Dermis blood vessel endothelial cell (primary cell): ENCODE measurements around the gene ACMSD. TPM values are rescaled to one million over a fixed set of nuclear protein-coding genes. Genes with fewer than 3 reads are reported as not detected.

Experiments used
- DNase-seq: peaks from one replicate; pipeline ENCODE4 v3.0.0; 2010
- total RNA-seq: library from RNA; depleted of rRNA; stranded (reverse); fragments of >200 nt; gene quantifications from 2 replicates; pipeline ENCODE4 v1.2.3, GENCODE V29; 2014

Gene ACMSD
- total RNA-seq, 1 donor from 2014 or later, result 0.34 TPM

DNA sequence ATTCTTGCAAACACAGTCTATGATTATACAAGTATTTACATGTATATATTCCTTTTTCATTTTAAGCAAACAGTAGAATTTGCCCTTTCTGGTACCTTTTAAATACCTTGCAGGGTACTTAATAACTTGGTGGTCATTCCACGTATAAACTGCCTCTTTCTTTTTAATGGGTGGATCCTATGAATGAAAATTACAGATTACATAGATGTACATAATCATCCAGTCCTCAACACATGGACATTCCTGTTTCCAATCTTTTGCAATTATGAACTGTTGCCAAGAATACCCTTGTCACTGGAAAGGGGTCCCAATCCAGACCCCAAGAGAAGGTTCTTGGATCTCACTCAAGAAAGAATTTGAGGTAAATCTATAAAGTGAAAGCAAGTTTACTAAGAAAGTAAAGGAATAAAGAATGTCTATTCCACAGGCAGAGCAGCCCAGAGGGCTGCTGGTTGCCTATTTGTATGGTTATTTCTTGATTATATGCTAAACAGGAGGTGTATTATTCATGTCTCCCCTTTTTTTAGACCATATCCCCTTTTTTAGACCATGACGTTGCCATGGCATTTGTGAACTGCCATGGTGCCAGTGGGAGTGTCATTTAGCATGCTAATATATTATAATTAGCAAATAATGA, 72.5 kb downstream of the ACMSD start:
- DNase-seq, result no peak

DNA sequence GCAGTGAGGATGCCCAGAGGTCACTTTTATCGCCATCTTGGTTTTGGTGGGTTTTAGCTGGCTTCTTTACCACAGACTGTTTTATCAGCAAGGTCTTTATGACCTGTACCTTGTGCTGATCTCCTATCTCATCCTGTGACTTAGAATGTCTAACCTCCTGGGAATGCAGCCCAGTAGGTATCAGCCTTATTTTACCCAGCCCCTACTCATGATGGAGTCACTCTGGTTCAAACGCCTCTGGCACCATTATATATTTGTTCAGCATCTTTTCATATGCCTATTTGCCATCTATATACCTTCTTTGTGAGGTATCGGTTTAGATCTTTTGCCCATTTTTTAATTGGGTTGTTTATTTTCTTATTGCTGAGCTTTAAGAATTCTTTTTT, 73.0 kb downstream of the ACMSD start:
- no peak for DNase-seq

DNA sequence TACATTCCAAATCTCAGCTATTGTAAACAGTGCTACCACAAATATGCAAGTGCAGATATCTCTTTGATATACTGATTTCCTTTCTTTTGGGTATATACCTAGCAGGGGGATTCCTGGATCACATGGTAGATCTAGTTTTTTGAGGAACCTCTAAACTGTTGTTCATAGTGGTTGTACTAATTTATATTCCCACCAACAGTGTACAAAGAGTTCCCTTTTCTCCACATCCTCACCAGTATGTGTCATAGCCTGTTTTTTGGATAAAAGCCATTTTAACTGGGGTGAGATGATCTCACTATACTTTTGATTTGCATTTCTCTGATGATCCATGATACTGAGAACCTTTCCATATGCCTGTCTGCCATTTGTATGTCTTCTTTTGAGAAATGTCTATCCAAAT, 73.9 kb downstream of the ACMSD start:
- peak; percentile 18 for DNase-seq

DNA sequence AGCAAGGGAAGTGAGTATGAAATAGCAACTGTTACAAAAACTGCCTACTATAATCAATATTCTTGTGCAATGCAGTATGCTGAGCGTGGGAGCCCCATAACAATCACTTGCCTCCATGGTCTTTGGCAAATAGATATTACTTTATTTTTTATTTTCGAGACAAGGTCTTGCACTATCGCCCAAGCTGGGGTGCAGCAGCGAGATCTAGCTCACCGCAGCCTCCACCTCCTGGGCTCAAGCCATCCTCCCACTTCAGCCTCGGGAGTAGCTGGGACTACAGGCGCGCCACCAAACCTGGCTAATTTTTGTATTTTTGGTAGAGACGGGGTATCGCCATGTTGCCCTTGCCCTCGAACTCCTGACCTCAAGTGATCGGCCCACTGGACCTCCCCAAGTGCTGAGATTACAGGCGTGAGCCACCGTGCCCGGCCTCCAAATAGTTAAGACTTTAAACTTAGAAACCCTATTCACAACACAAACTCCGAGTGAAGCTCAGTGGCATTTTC, 79.0 kb downstream of the ACMSD start:
- no peak for DNase-seq

DNA sequence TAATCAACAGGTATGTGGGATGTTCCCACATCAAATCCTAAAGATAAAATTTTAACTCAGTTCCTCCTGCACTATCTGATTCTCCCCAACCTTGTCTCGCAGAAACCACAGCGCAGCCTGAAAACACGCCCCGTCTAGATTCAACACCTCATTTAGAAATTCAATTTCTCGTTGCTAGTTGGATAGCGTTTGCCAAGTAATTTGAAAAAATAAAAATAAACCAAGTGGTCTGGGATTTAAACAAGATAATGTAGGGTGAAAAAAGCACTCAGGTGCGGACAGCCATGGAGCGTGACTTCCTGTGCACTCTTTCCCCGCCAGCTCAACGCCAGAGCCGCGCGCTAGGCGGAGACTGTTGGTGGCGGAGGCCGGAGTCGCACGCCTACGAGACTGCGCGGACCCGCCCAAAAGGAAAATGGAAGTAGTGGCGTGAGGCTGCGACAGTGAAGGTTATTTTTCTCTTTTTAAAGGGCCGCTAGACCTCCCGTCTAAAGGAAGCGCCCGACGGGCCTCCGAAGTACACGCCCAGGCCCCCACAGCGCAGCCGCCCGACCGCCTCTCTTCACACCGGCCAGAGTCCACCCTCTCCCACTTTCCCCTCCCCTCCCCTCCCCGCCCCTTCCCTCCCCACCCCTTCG, 79.6 kb downstream of the ACMSD start:
- DNase-seq, result no peak

DNA sequence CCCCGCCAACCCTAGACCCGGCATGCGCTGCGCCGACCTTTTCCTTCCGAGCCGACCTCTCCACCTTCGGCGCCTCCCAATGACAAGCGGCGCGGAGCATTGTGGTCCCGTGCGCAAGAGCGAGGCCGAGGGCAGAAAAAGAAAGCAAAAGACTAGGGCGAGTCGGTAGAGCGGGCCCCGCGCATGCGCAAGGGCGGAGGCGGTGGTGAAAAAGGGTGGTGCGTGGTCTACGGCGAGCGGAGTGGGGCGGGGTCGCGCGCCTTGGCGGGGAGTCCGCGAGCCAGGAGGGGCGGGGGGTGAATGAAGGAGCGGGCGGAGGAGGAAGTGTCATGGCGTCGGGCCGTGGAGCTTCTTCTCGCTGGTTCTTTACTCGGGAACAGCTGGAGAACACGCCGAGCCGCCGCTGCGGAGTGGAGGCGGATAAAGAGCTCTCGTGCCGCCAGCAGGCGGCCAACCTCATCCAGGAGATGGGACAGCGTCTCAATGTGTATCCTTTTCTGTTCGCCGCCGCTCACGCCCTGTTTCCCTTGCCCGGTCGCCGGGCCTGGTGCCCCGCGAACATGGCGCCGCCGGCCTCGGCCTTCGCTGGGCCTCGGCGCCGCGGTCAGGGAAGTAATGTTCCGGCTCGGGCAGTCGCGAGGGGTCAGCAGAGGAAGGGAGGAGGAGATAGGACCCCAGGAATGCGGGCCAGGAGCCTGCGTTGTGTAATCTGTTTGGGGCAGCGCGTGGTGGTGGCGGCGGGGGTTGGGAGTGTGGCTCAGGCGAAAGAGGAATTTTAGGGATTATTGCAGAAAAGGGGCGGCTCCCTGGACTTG, 80.3 kb downstream of the ACMSD start, which contains the start of gene CCNT2:
Gene CCNT2, plus strand, starts transcription at position 297 of the 815 bp plus-strand sequence. Its CDS starts 33 bp downstream, at position 330.
- peak; percentile 99 for DNase-seq

DNA sequence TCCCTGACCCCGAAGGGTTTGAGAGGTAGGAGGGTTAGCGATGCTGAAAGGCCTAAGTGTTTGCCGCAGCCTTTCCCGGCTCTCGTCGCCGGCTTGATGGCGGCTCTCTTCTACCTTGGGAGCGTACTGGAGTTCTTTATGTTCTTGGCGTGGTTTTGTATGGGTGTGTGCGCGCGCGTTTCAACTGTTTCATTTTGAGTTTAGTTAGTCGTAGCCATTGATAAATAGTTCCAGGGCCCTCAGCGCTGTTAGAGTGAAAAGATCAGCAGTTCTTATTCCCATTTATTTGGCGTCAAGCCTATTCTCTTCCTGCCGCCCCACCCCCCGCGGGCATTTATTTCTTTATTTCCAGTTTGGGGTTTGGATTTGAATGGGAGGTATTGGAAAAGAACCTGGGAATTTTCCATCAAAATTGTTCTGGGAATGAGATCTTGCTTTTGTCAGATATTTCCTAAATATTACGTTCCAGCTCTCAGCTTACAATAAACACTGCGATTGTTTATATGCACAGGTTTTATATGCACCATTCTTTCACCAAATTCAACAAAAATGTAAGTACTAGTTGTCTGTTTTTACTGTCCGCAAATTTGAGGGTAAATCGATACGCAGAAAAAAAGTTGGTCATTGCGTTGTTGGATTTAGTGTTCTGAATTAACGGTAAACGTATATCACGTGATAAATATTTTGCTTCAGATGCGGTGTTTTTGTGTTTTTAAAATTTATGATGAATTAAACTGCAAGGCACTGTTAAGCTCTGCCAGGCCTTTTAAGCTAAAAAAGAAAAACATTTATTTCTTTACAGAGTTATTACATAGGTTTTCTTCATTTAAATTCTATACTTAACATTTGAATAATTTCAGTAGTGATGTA, 81.2 kb downstream of the ACMSD start:
- peak; percentile 48 for DNase-seq

DNA sequence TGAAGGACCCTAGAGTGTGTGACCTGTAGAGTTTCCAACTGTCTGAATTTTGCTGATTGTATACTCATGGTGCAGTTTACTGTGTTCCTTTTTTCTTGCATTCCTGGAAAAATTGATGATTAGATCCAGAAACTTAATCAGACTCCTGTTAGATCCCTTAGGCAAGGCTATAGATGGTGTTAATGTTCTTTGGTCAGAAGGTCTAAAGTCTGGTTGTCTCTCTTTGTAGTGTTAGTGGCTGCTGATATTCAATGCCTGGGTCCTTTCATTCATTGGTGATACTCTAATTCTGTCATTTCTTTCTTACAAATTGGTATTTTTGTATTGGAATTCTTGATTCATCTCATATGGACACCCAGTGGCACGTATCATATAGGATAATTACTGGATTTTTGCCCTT, 86.5 kb downstream of the ACMSD start:
- no peak for DNase-seq

DNA sequence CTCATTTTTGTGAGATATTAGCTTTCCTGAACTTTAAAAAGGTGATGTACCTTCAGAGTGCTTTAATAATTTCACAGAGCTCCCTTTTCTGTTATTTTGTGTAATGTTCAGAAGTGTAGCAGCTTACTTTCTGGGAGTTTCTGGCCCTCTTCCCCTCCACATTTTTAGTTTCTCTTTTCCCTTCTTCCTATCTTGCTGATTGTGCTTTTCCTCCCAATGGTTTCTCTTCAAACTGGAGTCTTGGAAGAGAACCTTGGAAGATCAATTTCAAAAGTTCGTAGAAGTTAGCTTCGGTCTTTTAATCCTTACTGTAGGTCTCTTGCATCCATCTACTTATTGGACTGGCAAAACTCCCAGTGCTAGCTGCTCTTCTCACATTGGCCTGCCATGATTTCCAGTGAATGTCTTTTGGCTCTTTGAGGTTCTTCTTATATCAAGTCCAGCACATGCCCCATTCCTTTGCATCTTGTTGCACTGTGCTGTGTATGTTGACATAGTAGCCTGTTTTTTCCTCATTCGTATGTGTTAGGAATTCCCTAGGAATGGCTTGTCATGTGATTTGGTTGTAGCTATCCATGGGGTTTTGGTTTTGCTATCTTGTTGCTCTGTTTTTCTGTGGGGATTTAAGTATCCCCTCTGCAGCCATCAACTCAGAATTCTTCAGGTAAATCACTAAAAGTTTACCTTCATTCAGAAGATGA, 88.0 kb downstream of the ACMSD start:
- DNase-seq, result peak; percentile 13

DNA sequence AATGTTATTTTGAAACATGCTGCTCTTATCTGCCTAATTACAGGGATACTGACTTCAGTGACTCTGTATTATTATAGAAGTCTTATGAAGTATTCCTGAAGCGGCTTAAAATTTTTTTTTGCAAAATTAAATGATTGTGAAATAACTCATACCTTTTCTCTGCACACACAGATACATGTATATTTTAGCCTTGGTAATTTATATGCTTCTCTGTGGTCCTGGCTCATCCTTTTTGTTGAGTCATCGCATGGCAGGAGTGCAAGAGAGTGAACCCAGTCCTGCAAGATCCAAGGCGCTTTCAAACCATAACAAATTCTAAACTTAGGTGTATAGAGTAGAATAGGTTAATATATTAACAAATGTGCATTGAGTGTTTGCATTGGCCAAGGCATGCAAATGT, 88.8 kb downstream of the ACMSD start:
- no peak for DNase-seq

DNA sequence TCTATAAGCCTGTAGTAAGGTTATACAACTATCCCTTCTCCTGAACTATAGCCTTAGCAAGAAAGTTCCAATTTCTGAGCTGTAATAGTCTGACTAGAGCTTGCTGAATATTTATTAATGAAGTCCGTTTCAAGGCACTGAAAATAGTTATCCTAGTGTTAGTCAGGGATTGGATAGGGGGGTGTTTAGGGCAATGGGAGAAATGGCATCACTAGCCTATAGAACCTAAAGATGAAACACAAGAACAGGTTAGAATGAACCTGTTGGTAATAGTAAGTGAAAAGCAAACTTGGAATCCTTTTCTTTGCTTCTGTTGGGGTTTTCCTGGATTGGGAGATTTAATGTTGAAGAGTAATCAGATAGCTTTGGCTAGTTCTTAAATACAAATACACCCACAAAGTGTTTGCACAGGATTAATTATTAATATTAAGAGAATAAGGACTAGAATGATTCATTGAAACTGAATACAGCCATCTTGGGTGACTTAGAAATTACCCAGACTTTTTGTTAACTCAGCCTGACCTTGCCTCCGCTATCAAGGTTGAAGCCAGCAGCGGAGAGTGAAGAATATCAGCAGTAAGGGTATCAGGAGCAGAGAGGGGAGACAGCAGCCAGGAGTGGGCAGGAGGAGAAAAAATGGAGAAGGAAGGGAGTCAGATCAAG, 94.6 kb downstream of the ACMSD start:
- DNase-seq, result no peak

DNA sequence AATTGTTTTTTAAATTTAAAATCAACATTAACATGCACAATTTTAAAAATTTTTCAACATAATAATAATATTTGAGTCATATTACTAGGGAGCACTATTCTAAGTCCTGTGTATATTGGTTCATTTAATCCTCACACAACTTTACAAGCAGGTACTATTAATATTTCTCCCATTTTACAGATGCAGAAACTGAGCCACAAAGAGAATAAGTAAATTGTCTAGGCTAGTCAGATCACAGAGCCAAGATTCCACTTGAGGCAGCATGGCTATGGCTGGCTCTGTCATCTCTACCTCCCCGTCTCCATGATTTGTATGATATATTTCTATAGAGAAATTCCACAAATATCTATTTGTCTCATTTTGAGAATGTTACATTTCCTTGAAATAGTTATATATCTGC, 95.3 kb downstream of the ACMSD start:
- DNase-seq, result no peak

DNA sequence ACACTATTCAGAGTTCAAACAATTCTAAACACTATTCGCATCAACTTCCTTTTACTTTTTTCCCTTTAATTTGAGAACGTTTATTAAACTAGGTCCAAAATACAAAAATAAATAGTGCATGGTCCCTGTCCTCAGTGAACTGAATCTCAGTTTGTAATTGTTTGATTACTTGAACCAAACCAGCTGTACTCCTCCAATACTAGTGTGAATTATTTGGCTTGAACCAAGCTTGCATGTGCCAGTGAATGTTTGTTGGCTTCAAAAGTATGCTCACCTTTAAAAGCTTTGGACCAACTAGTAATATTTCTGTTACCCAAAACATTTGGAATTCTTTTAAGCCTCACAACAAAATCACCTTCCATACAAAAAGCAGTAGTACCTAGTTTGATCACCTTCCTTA, 95.7 kb downstream of the ACMSD start:
- no peak for DNase-seq

DNA sequence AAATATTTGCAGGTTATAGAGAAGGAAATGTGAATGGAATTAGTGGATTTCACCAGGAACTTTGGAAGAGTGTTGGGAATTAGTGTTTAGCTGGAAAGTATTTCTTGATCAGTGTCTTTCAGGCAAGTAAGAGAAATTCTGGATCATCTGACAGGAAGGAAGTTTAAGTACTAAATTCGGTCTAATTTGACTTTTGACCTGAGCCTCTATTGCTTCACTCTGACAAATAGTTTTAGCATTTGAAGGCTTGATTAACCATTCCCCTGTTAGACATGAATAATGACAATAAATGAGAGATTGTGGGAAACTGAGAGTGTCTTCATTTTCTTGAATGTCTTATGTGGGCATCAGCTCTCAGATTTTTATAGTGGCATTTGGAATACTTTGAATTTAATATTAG, 96.2 kb downstream of the ACMSD start:
- DNase-seq, result peak; percentile 12

DNA sequence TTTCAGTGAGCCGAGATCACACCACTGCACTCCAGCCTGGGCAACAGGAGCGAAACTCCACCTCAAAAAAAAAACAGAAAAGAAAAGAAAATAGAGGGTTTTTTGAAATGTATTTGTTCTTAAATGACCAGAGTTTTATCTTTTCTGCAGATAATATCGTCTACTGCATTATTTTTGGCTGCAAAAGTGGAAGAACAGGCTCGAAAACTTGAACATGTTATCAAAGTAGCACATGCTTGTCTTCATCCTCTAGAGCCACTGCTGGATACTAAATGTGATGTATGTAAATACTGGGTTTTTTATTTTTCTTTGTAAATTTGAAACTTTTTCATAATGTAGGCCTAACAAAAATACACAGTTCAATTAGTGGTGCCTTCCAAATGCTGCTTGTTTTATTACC, 98.3 kb downstream of the ACMSD start:
- no peak for DNase-seq

DNA sequence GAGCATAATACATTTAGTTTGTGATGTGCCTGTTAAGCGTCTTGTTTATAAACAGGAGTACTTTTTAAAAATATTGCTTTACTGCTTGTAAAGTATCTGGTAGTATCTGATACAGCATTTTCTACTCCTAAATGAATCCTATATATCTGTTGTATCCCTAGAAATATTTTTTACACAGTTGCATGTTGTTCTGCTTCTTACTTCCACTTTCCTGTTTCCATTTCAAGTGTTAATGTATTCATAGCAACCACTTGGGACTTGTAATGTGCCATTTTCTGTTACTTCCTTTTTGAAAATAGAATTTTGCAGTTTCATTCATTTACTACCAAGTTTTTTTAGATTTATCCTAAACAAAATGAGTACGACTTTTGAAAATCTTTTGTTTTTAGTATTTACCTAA, 105.1 kb downstream of the ACMSD start:
- no peak for DNase-seq

DNA sequence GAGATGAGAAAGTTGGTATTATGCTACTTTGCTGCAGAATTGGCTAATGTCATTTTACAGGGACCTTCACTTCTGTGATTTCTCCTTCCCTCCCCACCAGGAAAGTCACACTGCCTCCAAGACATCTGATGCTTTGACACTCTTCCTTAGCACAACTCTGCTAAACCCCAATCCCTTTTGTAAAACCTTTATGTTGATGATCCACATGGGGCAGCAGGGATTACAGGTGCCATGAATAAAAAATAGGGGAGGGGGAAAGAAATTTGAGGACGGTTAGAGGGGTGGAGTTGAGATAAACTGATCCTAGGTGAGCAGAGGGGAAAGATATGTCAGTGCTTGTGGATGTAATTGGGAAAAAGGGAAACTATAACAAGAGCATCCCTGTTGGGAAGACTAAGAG, 106.6 kb downstream of the ACMSD start:
- DNase-seq, result no peak

DNA sequence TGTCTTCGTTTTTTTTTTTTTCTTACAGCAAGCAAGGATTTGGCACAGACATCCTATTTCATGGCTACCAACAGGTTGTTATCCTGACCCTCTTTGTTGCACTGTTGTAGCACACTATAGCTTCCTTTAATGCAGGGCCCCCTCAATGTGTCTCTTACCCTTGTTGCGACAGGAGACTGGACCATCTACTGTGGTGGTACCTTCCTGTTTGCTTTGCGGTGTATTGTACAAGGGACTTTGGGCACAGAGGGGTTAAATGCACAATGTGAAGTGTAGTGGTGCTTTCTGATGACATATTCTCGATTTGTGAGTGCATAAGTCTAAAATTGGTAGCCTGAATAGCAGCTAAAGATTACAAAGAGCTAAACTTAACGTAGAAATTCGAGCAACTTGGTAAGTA, 107.7 kb downstream of the ACMSD start:
- no peak for DNase-seq

DNA sequence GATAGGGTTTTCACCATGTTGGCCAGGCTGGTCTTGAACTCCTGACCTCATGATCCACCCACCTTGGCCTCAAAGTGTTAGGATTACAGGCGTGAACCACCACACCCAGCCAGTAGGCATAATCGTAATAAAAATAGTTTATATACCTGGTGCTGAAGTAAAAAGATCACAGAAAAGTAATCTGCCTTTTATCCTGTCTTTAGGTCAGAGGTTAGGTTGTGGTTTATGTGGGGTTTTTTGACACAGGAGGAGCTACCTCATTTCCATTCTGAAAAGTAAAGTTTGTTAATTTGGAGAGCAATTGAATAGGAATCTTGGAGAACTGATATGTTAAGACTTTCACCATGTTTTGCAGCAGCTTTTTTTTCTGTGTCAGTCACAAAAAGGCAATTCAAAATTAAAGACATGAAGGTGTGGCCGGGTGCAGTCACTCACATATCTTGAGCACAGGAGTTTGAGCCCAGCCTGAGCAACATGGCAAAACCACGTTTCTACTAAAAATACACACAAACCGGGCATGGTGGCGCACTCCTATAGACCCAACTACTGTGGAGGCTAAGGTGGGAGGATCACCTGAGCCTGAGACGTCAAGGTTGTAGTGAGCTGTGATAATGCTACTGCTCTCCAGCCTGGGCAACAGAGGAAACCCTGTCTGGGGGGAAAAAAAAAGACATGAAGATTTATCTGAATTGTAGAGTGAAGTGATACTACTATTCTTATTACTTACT, 111.7 kb downstream of the ACMSD start:
- DNase-seq, result no peak

DNA sequence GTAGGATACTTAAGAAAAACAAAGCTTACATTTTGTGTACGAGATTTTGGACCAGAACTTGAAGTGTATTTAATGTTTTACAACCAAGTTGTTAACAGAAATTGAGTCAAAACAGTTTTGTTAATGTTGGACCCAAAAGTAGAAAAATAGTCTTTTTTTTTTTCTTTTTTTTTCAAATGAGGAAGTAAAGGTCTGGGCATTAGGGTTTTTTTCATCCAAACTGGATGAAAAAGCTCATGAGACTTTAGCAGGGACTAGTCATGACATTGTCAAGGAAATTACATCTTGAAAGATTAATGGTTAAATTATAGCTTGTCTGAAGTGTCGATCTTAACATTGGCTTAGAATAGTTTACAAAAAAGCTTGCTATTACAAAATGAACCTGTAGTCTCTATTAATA, 112.5 kb downstream of the ACMSD start:
- no peak for DNase-seq
